Pons (tissue), 1 donor: Measurements from ENCODE around the gene PRKAR2B.
"Not testable (repeated sequence)": the region's sequence is repeated elsewhere in the genome, so short reads cannot be mapped to it uniquely, and the experiment has no call there.

ENCODE experiments used
- DNase-seq: peaks from one replicate; pipeline ENCODE4 v3.0.0-alpha.2; 2016; ENCODE audit warnings: low spot score

The PRKAR2B gene

DNA sequence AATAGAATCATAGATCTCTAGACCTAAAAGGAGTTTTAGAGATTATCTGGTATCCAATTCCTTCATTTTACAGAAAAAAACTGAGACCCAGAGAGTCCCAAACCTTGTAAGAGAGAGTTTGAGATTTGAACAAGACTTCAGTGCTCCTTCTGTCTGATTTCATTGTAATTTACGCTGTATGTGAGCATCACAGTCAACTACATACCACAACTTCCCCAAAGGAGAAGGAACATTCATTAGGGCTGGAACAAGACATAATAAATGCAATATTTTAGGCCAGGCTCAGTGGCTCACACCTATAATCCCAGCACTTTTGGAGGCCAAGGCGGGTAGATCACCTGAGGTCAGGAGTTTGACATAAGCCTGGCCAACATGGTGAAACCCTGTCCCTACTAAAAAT, 17.3 kb upstream of the PRKAR2B start:
- DNase-seq, result no peak

DNA sequence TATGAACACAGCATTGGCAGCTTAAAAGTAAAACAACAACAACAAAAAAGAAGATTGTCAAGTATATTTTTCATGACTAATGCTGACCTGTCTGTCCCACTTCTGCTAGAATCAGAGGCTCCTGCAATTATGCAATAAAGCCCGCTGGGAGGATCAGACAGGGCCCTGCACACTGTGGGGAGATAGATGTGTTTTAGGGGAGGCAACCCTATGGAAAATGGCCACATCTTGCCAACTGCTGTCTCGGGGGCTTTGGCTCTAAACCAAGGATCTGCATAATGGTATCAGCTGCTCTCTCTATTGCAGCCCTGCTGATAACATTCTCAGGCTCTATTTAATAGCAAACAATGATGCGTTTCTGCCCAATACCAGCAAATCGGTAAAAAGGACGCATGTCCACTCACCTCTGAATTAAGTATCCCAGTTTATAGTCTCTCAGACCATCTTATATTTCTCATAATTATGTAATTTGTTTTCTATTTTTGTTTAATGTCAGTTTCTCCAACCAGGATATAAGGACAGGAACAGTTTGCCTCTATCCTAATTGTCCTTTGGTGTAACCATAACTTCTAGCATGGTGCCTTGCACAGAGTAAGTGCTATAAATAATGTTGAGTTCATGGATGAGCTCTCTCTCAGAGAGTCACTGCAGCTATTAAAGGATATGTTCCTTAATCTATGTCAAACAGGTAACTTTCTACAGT, 15.3 kb upstream of the PRKAR2B start:
- no peak for DNase-seq

DNA sequence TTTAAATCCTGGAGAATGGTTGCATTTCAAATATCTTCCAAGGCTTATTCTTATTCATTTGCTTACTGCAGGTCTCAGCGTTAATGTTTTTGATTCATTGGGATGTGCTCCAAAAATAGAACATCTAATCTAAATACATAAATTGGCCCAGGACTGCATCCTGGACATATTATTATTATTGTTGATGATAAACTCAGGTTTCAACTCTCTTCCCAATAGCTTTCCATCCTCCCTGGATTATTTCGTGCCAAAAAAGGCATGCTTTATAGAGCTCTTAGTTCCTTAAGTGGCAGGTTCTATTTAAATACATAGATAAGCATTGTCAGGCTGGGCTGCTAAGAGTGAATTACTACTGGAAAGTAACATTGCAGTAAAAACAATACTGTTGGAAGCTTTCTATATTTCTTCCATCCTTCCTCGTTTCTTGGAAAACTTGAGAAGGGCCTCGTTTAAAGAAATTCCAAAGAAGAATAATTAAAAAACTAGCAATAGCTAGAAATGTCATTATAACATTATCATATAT, 14.7 kb upstream of the PRKAR2B start:
- no peak for DNase-seq

DNA sequence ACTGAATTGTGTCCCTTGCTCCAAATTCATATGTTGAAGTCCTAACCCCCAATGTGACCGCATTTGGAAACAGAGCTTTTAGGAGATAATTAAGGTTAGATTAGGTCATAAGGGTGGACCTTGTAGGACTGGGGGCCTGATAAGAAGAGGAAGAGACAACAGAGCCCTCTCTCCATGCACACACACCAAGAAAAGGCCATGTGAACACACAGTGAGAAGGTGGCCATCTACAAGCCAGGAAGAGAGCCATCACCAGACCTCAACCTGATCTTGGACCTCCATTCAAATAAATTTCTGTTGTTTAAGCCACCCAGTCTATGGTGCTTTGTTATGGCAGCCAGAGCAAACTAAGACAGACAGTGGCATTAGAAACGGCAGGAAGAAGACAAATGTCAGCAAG, 12.5 kb upstream of the PRKAR2B start:
- no peak for DNase-seq

DNA sequence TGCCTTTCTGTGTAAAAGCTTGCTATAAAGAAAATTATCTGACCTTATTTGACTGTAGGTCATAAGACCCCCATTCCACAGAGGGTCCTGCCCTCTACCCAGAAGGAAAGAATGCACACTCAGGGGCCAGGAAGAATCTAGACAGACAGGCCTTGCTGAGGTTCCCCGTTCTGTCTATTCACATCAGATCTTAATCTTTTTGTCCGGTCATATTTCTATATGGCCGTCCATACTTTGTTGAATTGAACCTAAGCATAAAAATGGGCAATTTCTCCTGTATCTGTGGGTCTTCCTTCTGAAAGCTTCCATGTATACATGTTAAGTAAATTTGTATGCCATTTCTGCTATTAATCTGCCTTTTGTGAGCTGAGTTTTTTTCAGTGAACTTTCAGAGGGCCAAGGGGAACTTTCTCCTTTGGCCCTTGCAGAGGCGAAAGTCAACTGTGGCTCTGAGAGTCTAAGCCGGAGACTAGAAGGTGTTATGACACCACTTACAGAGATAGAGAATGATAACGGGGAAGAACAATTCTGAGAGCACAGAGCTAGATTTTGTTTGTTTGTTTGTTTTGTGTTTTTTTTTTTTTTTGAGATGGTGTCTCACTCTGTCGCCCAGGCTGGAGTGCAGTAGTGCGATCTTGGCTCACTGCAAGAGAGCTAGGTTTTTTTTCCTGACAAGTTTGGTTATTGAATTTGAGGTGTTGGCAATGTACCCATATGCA, 11.6 kb upstream of the PRKAR2B start:
- no peak for DNase-seq

DNA sequence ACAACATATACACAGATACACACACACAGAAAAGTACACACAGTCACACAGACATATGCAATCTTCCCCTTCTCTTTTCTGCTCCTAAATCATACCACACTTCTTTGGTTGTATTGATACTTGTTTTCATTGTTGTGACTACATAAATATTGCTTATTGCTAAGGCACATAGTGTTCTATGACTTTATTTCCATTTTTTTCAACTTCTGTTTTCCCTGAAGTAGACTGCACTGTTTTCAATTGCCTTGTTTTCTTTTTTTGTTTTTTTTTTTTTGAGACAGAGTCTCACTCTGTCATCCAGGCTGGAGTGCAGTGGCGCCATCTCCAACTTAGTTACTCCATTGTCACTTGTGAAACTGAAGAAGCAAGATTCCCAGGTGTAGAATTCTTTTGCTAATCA, 10.0 kb upstream of the PRKAR2B start:
- DNase-seq, result no peak

DNA sequence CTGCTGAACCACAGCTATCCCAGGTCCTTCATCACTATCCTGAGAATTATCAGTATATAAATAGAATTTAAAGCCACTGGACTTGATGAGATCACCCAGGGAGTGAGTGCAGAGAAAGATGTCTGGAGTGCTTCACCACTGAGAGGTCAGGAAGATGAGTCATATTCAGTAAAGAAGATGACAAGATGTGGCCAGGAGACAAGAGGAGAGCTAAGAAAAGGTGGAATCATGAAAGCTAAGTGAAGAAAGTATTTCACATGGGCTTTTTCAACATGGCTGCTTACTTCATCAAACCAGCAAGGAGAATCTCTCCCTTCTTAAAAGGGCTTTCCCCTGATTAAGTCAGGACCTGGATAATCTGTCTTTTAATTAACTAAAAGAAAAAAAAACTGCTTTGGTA, 9.1 kb upstream of the PRKAR2B start:
- DNase-seq, result no peak

DNA sequence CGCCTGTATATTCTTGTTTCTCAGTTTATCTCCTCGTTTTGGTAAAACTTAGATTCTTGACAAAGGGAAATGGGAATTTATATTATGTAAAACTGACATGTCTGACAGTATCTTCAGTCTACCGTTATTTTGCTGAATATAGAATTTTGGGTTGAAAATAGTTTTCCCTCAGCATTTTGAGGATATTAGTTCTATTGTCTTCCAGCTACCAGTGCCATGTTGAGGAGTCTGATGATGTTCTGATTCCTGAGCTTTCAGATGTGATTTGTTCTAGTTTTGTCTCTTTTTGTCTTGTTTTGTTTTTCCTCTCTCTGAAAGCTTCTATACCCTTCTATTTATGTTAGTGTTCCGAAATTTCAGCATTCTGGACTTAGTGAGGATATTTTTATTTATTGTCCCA, 8.0 kb upstream of the PRKAR2B start:
- no peak for DNase-seq

DNA sequence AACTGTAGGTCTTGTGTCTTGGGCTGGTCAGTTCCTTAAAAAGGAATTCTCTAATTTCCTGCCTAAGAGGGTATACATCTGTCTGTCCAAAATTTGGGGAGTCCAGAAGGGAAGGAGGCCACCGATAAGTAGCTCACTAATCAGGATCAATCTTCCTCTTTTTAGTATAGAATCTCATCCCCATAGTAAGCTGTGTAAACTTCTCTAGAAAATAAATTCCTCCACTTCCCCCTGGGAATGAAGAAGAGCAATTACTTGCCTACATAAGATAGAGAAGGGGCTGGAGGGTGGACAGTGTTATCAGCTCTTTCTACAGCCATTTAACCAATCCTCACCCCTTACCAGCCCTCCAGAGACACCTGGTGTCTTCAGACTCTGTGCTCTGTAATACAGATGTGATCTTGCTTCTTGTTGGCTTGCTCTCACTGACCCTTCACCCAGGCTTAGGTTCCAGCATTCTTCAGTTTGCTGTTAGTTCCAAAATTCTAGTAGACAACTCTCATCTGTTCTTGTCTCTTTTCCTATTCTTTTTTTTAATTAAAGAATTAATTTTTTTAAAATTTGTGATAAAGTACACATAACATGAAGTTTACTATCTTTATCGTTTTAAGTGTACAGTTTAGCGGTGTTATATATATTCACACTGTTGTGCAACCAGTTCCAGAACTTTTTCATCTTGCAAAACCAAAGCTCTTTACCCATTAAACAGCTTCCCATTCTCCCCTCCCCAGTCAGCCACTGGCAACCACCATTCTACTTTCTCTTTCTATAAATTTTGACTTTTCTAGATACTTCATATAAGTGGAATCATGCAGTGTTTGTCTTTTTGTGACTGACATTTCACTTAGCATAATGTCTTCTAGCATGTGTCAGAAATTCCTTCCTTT, 6.5 kb upstream of the PRKAR2B start:
- DNase-seq, result no peak

DNA sequence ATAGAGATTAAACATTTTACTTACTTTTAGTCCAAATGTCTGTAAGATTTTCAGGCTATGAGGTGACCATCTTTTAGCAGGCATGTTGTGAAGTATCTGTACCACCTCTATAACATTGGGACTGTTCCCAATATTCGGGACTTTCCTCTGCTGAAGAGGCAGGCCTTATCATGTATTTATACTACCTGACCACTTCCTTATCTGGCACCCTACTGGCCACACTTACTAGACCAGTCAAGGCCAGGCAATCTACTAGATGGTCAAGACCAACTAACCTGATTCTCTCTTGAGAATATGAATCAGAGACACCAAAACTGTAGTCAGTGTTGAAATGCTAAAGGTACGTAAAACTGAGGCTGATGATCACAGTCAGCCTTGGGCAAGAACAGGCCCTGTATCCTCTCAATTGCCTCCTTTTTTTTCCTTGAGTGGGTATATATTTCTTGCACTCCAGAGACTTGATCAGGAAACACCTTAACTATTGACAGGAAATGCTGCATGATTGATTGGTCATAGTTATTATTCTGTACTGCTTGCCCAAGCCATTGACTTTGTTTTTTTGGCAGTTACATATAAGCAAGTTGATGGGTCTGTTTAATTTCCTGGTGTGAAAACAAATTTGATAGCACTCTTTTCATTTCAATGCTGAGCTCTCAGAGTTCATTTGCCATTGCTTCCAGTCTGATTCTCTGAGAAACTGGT, 5.2 kb upstream of the PRKAR2B start:
- DNase-seq, result no peak

DNA sequence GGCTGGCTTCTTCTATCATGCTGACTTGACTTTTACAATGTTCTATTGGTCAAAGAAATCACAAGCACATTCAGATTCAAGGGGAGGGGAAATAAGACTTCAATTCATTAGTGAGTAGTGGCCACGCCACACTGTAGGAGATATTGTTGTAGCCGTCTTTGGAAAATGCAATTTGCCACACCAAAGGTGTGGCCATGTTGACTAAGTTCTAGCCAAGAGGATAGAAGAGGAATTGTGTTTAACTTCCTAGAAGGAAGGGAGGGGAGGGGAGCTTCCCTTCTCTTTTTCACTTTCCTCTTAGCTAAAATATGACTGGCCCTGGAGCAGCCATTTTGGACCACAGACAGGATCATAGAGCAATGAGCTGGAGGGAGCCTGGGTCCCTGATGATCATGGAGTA, 3.4 kb upstream of the PRKAR2B start:
- DNase-seq, result no peak

DNA sequence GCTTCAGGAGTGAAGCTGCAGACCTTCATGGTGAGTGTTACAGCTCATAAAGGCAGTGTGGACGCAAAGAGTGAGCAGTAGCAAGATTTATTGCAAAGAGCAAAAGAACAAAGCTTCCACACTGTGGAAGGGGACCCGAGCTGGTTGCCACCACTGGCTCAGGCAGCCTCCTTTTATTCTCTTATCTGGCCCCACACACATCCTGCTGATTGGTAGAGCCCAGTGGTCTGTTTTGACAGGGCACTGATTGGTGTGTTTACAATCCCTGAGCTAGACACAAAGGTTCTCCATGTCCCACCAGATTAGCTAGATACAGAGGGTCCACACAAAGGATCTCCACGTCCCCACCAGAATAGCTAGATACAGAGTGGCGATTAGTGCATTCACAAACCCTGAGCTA, 2.7 kb upstream of the PRKAR2B start:
- DNase-seq, result not testable (repeated sequence)

DNA sequence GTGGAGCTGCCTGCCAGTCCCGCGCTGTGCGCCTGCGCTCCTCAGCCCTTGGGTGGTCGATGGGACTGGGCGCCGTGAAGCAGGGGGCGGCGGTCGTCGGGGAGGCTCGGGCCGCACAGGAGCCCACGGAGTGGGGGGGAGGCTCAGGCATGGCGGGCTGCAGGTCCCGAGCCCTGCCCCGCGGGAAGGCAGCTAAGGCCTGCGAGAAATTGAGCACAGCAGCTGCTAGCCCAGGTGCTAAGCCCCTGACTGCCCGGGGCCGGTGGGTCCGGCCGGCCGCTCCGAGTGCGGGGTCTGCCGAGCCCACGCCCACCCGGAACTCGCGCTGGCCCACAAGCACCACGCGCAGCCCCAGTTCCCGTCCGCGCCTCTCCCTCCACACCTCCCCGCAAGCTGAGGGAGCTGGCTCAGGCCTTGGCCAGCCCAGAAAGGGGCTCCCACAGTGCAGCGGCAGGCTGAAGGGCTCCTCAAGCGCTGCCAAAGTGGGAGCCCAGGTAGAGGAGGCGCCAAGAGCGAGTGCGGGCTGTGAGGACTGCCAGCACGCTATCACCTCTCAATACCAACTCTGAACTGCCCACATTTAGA, 2.1 kb upstream of the PRKAR2B start:
- not testable (repeated sequence) for DNase-seq

DNA sequence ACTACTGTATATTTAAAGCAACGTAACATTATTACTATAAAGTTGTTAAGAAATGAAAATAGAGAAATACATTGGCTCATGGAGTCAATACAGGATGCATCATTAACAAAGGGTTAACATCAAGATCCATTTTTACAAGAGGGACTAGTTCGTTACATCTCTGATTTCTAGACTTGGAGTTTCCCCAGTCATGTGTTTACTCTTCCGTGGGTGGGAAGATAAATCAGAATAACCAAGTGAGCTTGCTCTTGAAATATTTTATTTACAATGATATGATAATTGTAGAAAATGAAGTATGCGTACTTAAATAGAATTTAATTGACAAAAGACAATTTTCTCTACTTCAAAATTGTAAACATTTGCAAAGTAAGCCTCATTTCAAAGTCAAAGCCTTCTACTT, 1.0 kb upstream of the PRKAR2B start:
- DNase-seq, result peak; percentile 20

DNA sequence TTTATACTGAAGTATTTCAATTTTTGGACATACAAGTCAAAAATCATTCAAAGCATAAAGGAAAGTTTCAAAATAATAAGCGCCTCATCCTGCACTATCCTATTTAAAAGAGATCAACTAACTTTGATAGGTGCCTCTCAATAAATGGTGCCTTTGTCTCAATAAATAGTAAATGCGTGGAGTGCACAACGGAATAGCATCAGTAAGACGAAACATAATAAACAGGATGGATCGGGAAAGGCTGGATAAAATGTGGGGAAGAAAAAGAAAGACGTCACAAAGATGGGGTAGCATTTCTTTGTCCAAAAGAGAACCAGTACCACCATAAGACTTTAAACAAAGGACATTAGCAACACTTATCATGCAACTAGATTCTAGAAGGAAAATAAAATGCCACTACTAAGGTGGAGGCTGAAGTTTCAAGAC, 571 bp upstream of the PRKAR2B start:
- DNase-seq, result peak; percentile 53

DNA sequence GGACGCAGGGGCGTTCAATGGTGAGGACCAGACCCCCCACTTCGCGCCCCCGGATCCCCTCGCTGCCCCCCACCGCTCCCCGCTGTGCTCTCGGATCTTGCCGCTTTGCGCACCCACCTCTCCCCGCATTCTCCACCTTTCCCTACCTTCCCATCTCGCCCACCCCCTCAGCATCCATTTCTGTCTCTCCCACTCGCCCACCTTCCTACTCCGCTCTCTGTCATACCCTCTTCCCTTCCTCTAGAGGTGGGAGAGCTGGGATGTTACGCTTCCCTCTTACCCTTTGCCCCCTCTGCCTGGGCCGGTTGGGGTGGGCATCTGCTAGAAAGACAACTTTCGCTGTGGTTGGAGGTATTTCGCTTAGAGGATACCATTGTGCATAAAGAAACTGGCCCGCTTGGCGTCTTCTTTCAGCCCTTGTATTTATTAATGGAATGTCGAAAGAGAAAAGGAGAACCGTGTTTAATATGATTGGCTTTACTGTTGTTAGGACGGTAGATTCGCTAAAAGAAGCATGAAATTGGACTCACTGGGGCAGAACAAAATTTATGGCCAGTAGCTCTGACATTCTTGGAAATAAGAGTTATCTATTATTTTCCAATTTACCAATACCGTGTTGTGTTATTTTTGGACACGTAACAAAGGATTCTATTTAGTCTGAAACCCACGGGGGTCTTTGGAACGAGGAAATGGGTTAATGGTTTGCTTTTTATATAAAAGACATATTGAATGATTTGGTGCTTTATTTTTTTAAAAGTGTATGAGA, 873 bp downstream of the PRKAR2B start:
- DNase-seq, result peak; percentile 21

DNA sequence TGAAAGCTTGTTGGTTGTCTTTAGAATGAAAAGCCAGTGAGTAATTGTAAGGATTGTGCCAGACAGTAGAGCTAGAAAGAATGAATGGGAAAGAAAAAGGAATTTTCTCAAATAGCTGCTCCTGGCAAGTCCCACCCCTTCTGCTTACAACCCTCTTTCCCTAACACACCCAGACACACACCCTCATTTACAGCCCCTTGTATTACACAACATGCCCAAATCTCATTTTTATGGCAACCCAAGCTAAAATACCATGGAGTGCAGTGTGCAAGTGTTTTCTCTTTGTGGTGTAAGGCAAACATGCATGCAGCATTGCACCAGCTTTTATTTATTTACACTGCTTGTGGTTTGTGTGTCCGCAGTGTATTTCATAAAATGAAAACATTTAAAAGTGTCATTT, 1.5 kb downstream of the PRKAR2B start:
- DNase-seq, result no peak

DNA sequence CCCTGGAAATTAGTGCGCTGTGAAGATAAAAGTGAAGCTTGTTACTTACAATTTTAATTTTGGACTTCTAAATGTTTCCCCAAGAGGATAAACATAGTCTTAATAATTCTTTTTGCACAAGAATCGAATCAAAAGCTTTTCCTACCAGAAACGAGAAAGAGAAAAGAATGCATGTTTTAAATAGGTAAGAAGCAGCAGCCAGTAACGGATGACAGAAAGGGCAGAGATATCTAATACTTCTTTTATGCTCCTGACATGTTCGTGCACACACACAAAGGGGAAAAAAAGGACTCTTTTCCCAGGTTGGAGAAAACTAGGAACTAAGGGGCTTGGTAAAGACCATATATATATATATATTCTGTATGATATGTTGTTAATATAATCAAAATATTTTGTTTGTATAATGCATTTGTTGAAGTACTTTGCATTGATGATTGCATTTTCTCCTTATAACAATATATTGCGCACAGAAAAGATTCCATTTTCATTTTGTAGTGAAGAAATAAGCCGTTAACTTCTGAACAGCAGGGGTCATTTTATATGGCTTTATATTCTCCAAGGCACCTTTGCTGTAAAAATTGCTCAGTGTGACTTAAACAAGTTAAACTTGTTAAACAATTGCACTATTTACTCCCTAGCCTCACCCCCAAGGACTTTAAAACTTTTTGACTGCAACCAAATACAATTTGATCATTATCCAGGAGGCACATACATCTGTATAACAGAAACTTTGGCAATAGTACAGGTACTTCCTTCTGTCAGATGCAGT, 2.2 kb downstream of the PRKAR2B start:
- DNase-seq, result no peak

DNA sequence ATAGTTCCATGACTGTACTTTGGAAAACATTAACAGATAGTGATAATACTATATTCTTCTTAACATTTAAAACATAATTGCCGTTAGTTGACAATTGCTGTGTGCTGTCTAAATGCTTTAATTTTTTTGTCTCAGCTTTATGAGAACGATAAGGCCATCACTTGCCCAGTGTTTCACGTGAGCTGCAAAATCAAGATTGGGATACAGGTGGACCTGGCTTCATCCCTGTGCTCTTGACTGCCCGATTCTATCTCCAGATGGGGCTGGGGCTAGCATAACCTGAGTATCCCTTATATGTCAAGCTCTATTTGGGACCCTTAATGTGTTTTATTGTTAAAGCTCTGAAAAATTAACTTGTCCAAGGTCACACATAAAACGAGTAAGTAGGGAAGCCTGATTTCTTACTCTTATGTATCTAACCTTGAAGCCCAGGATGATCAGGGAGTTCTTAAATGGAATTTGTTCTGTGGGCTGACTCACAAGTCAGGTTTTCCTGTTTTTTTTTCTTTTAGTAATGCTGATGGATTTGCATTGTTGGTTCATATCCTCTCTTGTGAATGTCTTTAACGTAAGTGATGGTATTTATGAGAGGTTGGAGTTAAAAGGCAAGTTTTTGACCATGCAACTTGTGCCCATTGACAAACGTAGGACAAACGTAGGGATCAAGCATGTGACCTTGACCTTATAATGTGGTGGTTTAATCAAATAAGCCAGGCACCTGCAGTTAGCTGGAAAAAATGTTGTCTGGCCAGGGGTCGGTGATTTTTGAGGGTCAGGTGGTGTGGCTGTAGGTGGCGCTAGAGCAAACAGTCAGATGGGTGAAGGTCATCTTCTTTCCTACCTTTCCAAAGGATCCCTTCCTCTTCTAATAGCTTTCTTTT, 3.6 kb downstream of the PRKAR2B start:
- DNase-seq, result no peak
